Liver (tissue), 3 donors: ENCODE data around the gene CMTM5.

Source experiments
- FOXA2 ChIP-seq: IDR thresholded peaks from 2 replicates; pipeline ENCODE4 v1.6.1; 2016; ENCODE audit warnings: antibody characterized with exemption
- NR2F2 ChIP-seq: IDR thresholded peaks from 2 replicates; pipeline ENCODE4 v1.6.1; 2016; ENCODE audit warnings: antibody characterized with exemption
- RAD21 ChIP-seq, 2 donors: IDR thresholded peaks; 2 replicates each; pipeline ENCODE4 v1.6.1; 2016; ENCODE audit warnings: antibody characterized with exemption in 2 of 2, mild to moderate bottlenecking in 2 of 2
- RXRA ChIP-seq, 2 donors: IDR thresholded peaks; 2 replicates each; pipeline ENCODE4 v1.6.1; 2017 to 2018; ENCODE audit warnings: antibody characterized with exemption in 2 of 2, mild to moderate bottlenecking in 1 of 2
- SP1 ChIP-seq: IDR thresholded peaks from 2 replicates; pipeline ENCODE4 v1.6.1; 2018; ENCODE audit warnings: antibody characterized with exemption, mild to moderate bottlenecking
- TAF1 ChIP-seq: conservative IDR thresholded peaks from 2 replicates; pipeline ENCODE4 v1.6.1; 2016; ENCODE audit warnings: antibody characterized with exemption, mild to moderate bottlenecking
- YY1 ChIP-seq: IDR thresholded peaks from 2 replicates; pipeline ENCODE4 v1.6.1; 2016; ENCODE audit warnings: antibody characterized with exemption, mild to moderate bottlenecking
- TF ChIP-seq, protein P1 (sequence below): fragments of 150-350 bp; IDR thresholded peaks from 2 replicates; pipeline ENCODE4 v1.5.1; 2017; ENCODE audit warnings: improper control_type of control experiment, low read depth, low read length; ENCODE audit not compliant: missing input control
- TF ChIP-seq, protein P2 (sequence below): IDR thresholded peaks from 2 replicates; pipeline ENCODE4 v1.6.1; 2016; ENCODE audit warnings: antibody characterized with exemption
- TF ChIP-seq, protein P3 (sequence below): IDR thresholded peaks from 2 replicates; pipeline ENCODE4 v1.6.1; 2016; ENCODE audit warnings: antibody characterized with exemption
- donor health status: healthy.
- donor health status: healthy.

- TF ChIP-seq, protein P1, sequence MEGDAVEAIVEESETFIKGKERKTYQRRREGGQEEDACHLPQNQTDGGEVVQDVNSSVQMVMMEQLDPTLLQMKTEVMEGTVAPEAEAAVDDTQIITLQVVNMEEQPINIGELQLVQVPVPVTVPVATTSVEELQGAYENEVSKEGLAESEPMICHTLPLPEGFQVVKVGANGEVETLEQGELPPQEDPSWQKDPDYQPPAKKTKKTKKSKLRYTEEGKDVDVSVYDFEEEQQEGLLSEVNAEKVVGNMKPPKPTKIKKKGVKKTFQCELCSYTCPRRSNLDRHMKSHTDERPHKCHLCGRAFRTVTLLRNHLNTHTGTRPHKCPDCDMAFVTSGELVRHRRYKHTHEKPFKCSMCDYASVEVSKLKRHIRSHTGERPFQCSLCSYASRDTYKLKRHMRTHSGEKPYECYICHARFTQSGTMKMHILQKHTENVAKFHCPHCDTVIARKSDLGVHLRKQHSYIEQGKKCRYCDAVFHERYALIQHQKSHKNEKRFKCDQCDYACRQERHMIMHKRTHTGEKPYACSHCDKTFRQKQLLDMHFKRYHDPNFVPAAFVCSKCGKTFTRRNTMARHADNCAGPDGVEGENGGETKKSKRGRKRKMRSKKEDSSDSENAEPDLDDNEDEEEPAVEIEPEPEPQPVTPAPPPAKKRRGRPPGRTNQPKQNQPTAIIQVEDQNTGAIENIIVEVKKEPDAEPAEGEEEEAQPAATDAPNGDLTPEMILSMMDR = no peak
- TF ChIP-seq FOXA2 = no peak
- no peak for TF ChIP-seq NR2F2
- no peak for TF ChIP-seq YY1
- TF ChIP-seq, protein P2, sequence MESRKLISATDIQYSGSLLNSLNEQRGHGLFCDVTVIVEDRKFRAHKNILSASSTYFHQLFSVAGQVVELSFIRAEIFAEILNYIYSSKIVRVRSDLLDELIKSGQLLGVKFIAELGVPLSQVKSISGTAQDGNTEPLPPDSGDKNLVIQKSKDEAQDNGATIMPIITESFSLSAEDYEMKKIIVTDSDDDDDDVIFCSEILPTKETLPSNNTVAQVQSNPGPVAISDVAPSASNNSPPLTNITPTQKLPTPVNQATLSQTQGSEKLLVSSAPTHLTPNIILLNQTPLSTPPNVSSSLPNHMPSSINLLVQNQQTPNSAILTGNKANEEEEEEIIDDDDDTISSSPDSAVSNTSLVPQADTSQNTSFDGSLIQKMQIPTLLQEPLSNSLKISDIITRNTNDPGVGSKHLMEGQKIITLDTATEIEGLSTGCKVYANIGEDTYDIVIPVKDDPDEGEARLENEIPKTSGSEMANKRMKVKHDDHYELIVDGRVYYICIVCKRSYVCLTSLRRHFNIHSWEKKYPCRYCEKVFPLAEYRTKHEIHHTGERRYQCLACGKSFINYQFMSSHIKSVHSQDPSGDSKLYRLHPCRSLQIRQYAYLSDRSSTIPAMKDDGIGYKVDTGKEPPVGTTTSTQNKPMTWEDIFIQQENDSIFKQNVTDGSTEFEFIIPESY = no peak
- TF ChIP-seq TAF1 = no peak
- TF ChIP-seq, protein P3, sequence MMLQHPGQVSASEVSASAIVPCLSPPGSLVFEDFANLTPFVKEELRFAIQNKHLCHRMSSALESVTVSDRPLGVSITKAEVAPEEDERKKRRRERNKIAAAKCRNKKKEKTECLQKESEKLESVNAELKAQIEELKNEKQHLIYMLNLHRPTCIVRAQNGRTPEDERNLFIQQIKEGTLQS = no peak
- no peak for TF ChIP-seq RAD21 (IDR thresholded peaks at IDR 0.05)
- no peak for TF ChIP-seq RXRA (IDR thresholded peaks at IDR 0.05)
- no peak for TF ChIP-seq SP1
These were observed 11.0 kb upstream of the CMTM5 start for GRCh38 chr14:23365732-23366425.
